ENCODE data around the gene TSPAN18.

Gene TSPAN18

DNA sequence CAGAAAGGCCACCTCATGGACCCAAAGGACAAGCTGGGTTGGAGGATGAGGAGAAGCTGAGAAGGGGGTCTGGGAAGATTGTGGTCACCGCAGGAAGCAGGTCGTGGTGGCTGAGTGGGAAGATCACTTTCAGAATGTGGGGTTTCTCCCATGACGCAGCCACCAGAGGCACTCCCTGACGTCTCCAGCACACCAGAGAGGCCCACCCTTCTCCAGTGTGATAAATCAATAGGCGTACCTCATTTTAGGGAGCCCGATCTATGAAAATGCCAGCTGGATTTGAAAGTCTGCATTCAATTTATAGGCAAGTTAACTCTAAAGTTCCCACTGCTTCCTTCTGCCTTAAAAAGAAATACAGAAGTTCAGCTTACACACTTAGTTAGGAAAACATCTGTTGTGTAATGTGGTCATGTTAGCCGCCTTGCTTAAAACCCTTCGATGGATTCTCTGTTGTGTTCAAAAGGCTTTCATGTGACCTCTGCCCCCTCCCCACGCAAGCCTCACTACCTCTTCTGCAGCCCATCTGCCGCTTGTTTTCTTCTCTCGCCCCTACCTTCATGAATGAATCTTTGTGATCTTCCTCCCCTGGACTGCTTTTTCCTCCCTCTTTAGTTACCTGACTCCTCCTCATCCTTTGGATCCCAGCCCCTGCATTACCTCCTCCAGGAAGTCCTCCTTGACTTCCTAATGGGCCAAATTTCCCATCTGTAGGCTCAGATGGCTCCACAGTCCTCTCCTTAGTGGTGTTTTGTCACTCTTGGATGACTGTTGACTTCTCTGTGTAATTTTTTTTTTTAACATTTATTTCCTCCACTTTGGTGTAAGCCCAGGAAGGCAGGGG is 10.7 kb downstream of the TSPAN18 start:
- DNase-seq (ENCODE audit: low read depth in 1 of 2, low spot score in 1 of 2): no peak

DNA sequence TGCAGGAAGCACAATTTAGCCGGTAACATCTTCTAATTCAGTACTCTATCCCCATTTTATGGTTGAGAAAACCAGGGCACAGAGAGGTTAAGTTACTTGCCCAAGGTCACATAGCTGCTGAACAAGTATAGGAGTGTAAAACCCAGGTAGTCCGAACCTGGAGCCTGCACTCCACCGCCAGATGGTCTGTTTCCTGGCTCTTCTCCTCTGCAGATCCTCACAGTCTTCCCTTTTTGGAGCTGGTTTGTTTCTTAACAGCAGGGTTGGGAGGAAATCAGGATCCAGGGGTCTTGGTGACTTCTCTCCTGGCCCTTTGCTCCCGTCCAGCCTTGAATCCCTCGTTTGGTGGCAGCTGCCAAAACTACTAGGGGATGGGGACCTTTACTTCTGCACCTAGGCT is 12.0 kb downstream of the TSPAN18 start:
- DNase-seq (ENCODE audit: low read depth in 1 of 2, low spot score in 1 of 2): no peak

DNA sequence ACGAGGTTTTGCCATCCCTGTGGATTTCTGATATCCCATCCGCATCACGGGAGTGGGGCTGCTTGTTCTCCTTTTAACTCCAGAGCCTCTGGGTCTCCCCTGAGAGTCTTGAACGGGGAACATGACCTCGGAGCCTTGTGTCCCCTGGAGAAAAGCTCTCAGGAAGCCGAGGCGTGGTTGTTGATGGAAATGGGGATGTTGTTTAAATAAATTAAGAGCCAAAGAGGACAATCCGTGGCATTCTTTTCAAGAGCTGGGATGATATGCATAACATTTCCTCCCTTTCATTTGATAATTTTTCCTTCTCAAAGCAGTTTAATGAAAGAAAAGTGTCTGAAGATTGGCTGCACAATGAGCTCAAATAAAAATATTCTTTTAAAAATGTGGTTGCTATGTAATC is 14.2 kb downstream of the TSPAN18 start:
- no peak for DNase-seq (ENCODE audit: low read depth in 1 of 2, low spot score in 1 of 2)

DNA sequence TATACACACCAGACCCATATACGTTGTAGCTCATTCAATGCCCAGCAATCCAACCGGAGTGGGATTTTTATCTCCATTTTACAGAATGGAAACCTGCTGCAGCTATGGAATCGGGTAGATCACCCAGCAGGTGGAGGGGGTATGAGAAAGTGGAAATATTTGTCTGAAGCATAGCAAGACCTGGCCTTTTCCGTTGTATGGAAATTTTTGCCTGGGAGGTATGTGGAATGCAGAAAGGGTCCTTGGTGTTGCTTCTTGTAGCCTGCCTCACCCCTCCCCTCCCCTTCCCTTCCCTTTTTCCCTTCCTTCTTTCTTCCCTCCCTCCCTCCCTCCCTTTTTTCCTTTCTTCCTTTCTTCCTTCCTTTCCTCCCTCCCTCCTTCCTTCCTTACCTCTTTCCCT is 15.2 kb downstream of the TSPAN18 start:
- no peak for DNase-seq (ENCODE audit: low read depth in 1 of 2, low spot score in 1 of 2)

DNA sequence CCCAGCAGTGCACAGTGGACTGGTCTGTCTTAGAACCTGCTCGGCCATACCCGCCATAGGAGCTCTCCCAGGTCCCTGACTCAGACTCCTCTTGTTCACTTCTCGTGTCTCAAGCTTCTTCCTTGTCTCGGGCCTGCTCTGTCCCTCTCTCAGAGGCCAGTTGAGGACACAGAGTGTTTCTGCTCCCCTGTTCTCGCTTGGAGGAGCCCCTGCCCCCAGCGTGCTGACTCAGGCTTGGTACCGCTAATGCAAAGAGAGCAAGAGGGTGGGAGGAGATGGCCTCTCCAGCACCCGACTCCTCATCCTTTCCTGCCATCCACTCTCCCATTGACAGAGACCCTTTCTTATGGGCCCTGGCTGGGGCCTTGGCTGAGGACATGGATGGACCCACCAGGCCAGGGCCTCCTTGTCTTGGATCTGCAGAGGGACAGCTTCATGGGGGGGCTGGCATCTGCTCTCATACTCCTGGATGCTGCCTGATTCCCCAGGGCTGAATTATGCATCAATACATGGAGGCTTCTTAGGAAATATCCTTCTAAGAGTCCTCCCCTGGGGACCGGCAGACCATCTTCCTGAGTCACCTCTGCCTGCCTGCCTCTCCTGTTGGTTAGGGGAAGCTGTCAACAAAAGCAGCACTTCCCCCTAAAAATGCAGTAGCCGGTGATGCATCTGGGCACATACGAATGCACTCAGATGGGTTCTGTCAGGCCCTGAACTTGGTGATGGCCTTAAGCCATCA is 15.9 kb downstream of the TSPAN18 start:
- DNase-seq (ENCODE audit: low read depth in 1 of 2, low spot score in 1 of 2): no peak

DNA sequence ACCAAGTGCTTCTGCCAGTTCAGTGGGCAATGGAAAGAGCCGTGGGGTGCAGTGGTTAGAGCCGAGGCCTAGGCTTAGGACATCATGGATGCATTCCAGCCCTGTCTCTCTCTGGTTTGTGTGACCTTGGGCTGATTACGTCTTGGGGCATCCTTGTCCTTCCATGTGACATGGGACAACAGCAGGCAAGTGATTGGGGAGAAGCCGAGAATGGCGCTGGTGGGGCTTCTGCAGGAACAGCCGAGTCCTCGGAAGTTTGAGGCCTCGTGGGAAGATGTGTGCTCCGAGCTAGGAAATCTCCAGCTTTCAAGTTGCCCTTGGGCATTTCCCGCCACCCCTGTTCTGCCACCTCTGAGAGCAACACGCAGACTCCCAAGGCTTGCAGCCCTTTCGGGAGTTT is 16.6 kb downstream of the TSPAN18 start:
- DNase-seq (ENCODE audit: low read depth in 1 of 2, low spot score in 1 of 2): no peak

DNA sequence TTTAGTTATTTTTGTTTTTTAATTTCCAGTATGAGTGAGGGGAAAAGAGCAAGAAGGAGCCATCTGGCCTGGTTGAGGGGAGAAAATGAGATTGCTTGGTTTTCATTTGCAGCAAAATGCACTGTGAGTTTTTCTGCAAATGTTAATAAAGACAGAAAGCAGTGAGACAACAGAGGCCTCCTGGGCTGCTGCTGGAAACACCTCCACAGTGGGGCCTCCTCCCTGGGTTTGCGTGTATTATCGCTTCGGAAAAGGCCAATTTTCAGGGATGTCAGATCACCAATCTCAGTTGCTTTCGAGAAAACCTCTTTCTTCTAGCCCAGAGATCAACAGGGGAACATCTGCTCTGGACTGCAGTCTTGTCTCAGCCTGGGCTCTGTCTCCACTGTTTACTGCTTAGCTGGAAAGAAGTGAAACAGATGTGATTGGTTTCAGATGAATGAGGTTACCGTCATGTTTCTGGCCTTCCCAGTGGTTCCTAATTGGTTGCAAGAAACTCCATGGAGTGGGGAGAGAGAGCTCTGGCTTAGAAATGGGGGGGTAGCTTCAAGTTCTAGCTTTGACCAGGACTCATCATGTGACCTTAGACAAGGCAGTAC is 17.3 kb downstream of the TSPAN18 start:
- no peak for DNase-seq (ENCODE audit: low read depth in 1 of 2, low spot score in 1 of 2)

DNA sequence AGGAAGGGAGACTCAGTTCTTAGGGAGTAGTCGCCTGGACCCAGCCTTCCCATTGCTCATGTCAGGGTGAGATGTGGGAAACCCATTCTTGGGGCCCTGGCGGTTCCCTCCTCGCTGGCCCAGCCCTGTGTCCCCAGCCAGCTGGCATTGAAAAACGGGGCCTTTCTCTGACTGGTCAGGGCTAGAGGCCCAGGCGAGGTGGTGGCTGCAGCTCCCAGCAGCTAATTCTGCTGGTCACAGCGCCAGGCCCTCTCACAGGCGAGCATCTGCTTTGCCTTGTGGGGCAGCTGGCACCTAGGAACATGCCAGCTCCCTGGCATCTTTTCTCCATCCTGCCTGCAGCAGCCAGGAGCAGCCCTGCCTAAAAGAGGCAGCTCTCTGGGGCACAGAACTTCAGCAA is 20.1 kb downstream of the TSPAN18 start:
- DNase-seq (ENCODE audit: low read depth in 1 of 2, low spot score in 1 of 2): no peak

DNA sequence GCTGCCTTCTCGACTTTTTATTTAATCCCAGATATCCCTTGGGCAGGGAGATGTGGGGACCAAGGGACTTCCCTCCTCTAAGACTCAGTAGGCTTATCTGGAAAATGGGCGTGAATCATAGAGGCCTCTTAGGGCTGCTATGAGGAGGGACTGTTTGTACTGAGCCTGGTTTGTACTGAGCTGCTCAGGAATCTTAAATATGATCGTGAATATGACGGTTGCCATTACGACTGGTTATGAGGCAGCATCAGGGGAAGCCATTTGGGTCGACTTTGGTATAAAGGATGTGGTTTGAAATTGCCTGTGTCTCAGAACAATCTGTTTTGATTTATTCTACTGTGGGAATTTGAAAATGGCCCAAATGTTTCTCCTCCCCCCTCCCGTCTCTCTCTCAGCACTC is 20.6 kb downstream of the TSPAN18 start:
- DNase-seq (ENCODE audit: low read depth in 1 of 2, low spot score in 1 of 2): no peak

DNA sequence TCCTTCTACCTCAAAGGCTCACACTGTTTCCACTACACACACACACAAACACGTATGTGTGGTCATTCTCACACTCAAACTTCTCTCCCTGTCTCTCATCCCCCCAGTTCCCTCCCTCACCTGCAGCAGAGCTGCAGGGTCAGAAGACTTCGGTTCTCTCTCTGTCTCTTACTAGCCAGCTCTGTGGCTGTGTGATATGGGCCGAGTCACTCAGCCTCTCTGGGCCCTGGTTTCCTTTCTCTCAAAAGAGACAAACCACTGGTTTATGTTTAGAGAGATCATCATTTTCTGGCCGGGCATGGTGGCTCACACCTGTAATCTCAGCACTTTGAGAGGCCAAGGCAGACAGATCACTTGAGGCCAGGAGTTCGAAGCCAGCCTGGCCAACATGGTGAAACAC is 21.1 kb downstream of the TSPAN18 start:
- no peak for DNase-seq (ENCODE audit: low read depth in 1 of 2, low spot score in 1 of 2)

DNA sequence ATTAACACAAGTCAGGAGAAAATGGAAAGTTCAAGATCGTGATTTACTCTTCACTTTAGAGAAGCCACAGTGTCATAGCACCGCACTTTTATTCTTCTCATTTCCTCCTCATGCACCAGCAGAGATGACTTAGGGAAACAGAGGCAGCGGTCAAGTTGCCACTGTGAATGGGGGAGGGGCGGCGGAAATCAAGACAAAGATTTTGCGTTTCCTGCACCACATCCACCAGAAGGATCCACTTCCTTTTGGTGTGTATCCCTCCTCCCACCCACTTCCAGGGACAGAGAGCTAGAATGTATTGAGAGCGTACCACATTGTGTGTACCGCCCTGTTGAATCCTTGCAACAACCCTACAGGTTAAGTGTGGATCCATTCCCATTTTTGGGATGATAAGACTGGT is 21.8 kb downstream of the TSPAN18 start:
- no peak for DNase-seq (ENCODE audit: low read depth in 1 of 2, low spot score in 1 of 2)

DNA sequence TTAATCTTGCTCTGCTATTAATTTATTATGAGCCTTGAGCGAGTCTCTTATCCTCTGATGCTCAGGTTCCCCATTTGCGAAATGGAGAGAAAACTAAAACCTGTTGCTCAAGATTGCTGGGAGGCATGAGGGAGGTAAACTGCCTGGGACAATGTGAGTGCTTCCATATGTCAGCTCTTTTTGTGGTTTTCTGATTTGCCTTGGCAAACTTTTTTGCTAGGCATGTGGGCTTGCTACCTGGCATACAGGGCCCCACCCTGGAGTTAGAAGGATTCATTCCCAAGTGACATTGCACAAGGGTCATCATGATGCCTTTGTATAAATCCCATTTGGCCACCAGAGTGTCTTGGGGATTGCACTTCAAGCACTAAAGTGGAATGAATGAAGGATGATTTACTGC is 22.4 kb downstream of the TSPAN18 start:
- DNase-seq (ENCODE audit: low read depth in 1 of 2, low spot score in 1 of 2): no peak

DNA sequence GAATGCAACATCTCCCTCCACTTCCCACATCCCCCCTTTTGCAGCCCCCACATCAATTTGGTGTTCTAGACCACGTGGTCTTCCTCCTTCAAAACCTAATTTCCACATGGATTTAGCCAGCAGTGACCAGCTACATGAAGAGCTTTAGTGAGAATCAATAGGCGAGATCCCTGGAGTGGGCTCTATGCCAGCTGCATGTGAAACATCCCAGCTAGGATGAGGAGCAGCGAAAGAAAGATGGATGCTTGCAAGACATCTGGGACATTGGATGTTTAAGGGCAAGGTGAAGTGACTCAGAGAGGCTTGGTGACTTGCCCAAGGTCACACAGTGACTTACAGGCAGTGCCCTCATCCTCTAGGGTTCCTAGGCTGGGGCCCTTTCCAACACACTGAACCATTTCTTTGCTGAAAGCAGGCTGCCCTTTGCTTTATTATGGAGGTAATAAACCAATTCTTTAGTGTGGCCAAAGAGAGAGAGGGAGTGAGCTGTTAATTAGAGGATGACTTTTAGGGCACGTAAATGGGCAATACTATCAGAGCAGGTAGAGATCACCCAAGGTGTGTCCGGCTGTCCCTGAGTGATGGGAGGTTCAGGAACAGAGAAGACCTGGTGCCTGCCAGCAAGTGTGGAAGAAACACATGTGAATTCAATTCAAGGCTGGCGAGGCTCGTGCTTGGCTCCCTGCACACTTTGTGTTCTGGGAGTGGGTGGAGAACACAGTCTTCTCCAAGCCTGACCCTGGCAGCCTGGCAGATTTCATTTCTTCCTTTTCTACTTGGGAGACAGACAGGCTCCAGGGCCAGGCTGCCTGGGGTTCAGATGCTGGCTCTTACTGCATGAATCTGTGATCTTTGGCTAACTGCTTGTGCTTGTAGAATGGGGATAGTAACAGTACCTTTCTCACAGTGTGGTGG is 24.0 kb downstream of the TSPAN18 start:
- DNase-seq (ENCODE audit: low read depth in 1 of 2, low spot score in 1 of 2): no peak

DNA sequence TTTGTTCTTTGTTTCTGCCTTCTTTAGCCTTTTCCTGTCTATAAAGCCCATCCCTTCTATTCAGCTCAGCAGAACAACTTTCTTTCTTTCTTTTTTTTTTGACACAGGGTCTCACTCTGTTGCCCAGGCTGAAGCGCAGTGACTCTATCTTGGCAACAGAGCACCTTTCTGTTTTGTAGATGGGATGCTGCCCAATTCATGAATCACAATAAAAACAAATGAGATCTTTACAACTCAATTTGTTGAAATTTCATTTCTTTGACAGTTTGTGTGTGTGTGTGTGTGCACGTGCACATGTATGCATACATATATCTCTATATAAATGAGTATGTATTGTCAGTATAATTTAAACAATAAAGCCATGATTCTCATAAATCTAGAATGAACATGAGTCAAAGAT is 25.5 kb downstream of the TSPAN18 start:
- DNase-seq (ENCODE audit: low read depth in 1 of 2, low spot score in 1 of 2): no peak

DNA sequence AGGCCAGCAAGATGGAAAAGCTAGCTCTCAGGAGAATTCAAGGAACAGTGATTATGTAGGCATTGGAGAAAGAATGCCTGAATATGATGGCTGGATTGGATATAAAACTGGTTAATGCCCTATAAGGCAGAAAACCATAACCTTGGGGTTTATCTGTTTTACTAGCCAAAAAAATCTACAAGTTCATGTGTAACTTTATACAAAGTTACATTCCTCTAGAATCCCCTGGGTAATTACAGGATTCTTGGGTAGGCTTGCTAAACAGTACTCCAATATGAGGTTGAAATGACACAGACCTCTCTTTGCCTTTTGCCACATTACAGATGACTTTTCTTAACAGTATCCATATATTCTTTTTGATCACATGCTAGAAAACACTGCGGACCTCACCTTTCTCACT is 26.0 kb downstream of the TSPAN18 start:
- no peak for DNase-seq (ENCODE audit: low read depth in 1 of 2, low spot score in 1 of 2)

DNA sequence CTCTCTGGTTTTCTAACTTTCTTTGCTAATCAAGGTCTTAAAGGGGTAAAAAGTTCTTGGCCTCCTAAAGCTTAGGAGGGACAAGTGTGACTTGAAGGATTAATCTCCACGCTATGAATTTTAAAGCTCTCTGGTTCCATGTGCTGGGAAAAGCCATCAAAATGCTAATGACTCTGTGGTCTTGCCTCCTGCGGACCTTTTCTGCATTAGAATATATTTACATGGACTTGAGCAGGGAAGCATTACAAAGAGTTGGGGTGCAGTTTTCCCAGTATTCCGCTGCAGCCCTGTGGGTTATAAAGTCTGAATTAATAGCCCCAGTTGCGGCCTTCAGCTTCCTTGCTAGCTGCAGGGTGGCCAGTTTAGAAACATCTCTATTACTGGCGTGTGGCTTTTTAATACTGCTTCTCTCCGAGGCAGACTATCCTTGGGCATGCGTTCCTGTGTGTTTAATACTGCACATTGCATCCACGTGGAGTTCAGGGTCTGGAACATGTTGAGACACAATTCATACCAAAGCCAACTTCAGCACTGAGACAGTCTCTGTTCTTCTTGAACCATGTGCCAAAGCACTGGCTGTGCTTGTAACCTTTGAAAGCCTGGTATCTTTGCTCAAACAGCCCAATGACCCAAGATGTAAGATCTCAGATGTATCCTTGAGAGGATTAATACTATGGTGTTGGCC is 27.3 kb downstream of the TSPAN18 start:
- no peak for DNase-seq (ENCODE audit: low read depth in 1 of 2, low spot score in 1 of 2)

DNA sequence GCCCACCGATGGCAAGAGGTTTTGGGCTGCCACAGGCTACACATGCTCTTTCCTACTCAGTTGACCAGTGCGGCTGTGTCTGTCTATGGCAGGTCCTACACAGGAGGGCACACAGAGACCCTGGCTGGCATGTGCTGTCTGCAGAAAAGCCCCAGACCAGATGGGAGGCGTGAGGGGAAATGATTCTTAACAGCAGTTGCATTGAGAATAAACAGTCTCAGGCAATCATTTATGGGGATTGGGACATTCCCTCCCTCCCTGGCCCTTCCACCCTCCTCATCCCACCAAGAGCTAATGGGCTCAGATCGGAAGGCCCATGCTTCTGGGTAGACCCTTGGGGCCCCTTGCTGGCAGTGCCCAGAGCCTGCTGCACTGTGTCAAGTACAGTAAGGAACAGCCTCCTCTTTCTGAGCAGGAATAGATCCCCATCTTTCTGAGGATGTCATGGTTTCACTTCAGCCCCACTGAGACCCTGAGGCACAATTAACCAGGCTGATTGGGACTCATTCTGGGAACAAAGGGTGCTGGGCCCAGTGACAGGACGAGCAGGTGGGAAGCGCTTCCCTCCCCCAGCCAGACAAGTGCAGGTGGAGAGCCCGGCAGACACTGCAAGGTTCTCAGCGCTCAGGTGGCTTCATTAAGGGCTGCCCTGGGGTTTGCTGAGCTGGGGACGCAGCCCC is 28.3 kb downstream of the TSPAN18 start:
- DNase-seq (ENCODE audit: low read depth in 1 of 2, low spot score in 1 of 2): no peak

DNA sequence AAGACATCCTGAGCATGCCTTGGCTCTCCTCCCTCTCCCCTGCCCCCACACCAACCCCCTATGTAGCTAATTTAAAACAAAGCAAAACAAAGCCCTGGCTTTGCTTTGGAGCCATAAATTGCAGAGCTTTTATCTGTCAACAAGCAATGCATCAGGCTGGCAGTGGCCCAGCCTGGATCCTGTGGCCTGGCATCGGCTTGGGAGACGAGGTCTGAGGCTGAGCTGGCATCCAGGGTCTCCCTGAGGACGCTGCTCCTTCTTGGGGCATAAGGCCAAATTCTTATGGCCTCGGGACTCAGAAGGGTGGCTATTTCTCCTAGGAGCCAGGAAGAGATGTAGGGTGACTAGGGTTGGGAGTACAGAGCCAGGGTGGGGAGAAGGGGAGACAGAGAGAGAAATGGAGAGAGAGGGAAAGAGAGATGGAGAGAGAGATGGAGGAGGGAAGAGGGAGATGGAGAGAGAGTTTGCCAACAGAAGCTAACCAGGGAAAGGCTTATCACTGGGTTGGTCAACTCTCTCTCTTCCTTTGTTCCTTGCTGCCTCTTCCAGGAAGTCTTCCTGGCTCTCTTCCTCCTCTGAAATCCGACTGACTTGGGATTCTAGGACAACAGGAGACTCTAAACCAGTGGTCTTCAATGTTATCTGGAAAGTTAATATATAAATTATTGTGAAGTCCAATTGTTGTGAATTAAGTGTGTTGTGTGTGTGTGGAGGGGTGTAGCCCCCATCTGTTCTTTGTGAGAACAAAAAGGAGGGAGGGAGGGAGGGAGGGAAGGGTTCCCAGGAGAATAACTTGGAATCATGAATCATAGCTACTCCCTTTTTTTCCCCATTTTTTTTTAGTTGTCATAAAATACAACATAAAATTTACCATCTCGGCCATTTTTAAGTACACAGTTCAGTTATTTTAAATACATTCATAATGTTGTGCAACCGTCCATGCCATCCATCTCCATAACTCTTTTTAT is 29.1 kb downstream of the TSPAN18 start:
- DNase-seq (ENCODE audit: low read depth in 1 of 2, low spot score in 1 of 2): no peak

DNA sequence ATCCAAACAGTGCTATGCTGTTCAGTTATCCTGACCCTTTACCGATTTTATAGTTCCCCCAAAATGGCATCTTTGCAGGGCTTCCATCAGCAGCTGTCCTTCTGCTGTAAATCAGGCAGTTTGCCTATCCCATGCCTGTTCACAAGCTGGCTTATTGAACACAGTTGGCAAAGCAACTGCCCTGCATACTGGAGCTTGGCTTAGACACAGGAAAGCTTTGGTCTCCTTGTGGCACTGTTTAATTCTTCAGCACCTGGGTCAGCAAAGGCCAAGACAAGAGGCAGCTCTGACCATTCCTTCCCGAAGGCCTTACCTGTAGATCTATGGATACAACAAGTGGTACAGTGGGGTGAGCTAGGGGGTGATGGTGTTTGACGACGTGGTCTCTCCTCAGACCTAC is 32.2 kb downstream of the TSPAN18 start:
- no peak for DNase-seq (ENCODE audit: low read depth in 1 of 2, low spot score in 1 of 2)

Measured in stimulated activated CD4-positive, alpha-beta T cell treated with anti-CD3 and anti-CD28 coated beads, Interleukin-15, amount 100 ng/mL, for 1 hour (primary cell).